Osteocyte (in vitro differentiated cells): Measurements from ENCODE around the gene ANO6. TPM values are rescaled to one million over a fixed set of nuclear protein-coding genes. Genes with fewer than 3 reads are reported as not detected.
A peak's percentile ranks its signal among the peaks of the same experiment; 100 is the strongest.

Experiments
- DNase-seq: peaks from one replicate; pipeline ENCODE4 v3.0.0; 2021; ENCODE audit warnings: mixed read lengths; ENCODE audit not compliant: unreplicated experiment; ENCODE audit errors: extremely low spot score
- H3K27ac Mint-ChIP-seq: one replicate; pipeline ENCODE4 v1.8.0; 2021; ENCODE audit warnings: mild to moderate bottlenecking, mixed read lengths; ENCODE audit not compliant: unreplicated experiment
- H3K27me3 Mint-ChIP-seq: one replicate; pipeline ENCODE4 v1.8.0; 2021; ENCODE audit warnings: mixed read lengths; ENCODE audit not compliant: unreplicated experiment
- H3K36me3 Mint-ChIP-seq: one replicate; pipeline ENCODE4 v1.8.0; 2021; ENCODE audit warnings: mixed read lengths; ENCODE audit not compliant: unreplicated experiment
- H3K4me1 Mint-ChIP-seq: one replicate; pipeline ENCODE4 v1.8.0; 2021; ENCODE audit warnings: mixed read lengths; ENCODE audit not compliant: unreplicated experiment
- H3K4me3 Mint-ChIP-seq: one replicate; pipeline ENCODE4 v1.8.0; 2021; ENCODE audit warnings: mild to moderate bottlenecking, moderate library complexity, mixed read lengths; ENCODE audit not compliant: unreplicated experiment
- H3K9me3 Mint-ChIP-seq: one replicate; pipeline ENCODE4 v1.8.0; 2021; ENCODE audit warnings: mixed read lengths; ENCODE audit not compliant: unreplicated experiment
- total RNA-seq: library from RNA; stranded (reverse); gene quantifications from 2 replicates; pipeline ENCODE4 v1.2.1, GENCODE V29; 2021
- TF ChIP-seq, protein P1 (sequence below): fragments of 200-600 bp; sonication (generic); IDR thresholded peaks from 2 replicates; pipeline ENCODE4 v1.5.0; 2021; ENCODE audit warnings: antibody characterized with exemption, mild to moderate bottlenecking, moderate library complexity

ANO6 gene
- total RNA-seq, 1 donor from 2014 or later: 65.5 TPM

GRCh38 chr12:45329702-45330101 lies 113.8 kb downstream of the ANO6 start:
- Mint-ChIP-seq H3K4me3 (no peak overlapping the region), H3K9me3 (no peaks in the 10 kb centered on the region), H3K27ac (no peak overlapping the region), H3K36me3 (peaks cover 4% of the 10 kb centered on the region), H3K4me1 (peaks cover 32% of the 10 kb centered on the region), H3K27me3 (no peaks in the 10 kb centered on the region)
- TF ChIP-seq, protein P1, sequence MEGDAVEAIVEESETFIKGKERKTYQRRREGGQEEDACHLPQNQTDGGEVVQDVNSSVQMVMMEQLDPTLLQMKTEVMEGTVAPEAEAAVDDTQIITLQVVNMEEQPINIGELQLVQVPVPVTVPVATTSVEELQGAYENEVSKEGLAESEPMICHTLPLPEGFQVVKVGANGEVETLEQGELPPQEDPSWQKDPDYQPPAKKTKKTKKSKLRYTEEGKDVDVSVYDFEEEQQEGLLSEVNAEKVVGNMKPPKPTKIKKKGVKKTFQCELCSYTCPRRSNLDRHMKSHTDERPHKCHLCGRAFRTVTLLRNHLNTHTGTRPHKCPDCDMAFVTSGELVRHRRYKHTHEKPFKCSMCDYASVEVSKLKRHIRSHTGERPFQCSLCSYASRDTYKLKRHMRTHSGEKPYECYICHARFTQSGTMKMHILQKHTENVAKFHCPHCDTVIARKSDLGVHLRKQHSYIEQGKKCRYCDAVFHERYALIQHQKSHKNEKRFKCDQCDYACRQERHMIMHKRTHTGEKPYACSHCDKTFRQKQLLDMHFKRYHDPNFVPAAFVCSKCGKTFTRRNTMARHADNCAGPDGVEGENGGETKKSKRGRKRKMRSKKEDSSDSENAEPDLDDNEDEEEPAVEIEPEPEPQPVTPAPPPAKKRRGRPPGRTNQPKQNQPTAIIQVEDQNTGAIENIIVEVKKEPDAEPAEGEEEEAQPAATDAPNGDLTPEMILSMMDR: no peak
- no peak for DNase-seq

- TF ChIP-seq, protein P1: no peak
- DNase-seq: no peak
- peaks cover 5% of the 10 kb centered on the region for H3K36me3 Mint-ChIP-seq
- H3K27ac Mint-ChIP-seq: peak overlapping the region; percentile 47
- H3K27me3 Mint-ChIP-seq: no peaks in the 10 kb centered on the region
- H3K4me3 Mint-ChIP-seq: no peak overlapping the region
- H3K9me3 Mint-ChIP-seq: no peaks in the 10 kb centered on the region
- peaks cover 32% of the 10 kb centered on the region for H3K4me1 Mint-ChIP-seq
Measured at GRCh38 chr12:45331552-45331951, 115.7 kb downstream of the ANO6 start.

- TF ChIP-seq, protein P1: no peak
- H3K27ac Mint-ChIP-seq: no peak overlapping the region
- H3K9me3 Mint-ChIP-seq: no peaks in the 10 kb centered on the region
- no peak for DNase-seq
- peaks cover 28% of the 10 kb centered on the region for H3K4me1 Mint-ChIP-seq
- H3K4me3 Mint-ChIP-seq: no peak overlapping the region
- peaks cover 5% of the 10 kb centered on the region for H3K36me3 Mint-ChIP-seq
- H3K27me3 Mint-ChIP-seq: no peaks in the 10 kb centered on the region
Measured at GRCh38 chr12:45334396-45334795, 118.5 kb downstream of the ANO6 start.

- H3K27me3 Mint-ChIP-seq: no peaks in the 10 kb centered on the region
- no peak for DNase-seq
- TF ChIP-seq, protein P1: no peak
- H3K4me1 Mint-ChIP-seq: peaks cover 21% of the 10 kb centered on the region
- no peaks in the 10 kb centered on the region for H3K9me3 Mint-ChIP-seq
- H3K36me3 Mint-ChIP-seq: peaks cover 6% of the 10 kb centered on the region
- H3K4me3 Mint-ChIP-seq: no peak overlapping the region
- no peak overlapping the region for H3K27ac Mint-ChIP-seq
Measured at GRCh38 chr12:45336331-45336730, 120.4 kb downstream of the ANO6 start.

- no peak overlapping the region for H3K4me3 Mint-ChIP-seq
- H3K27me3 Mint-ChIP-seq: no peaks in the 10 kb centered on the region
- TF ChIP-seq, protein P1: peak; percentile 33
- DNase-seq: no peak
- no peaks in the 10 kb centered on the region for H3K9me3 Mint-ChIP-seq
- peak overlapping the region; percentile 69 for H3K27ac Mint-ChIP-seq
- peaks cover 15% of the 10 kb centered on the region for H3K4me1 Mint-ChIP-seq
- peaks cover 8% of the 10 kb centered on the region for H3K36me3 Mint-ChIP-seq
Measured at GRCh38 chr12:45336762-45337596, 121.1 kb downstream of the ANO6 start.
